ENCODE data around the gene SNF8.

GRCh38 chr17:48909783-48910182, 34.9 kb downstream of the SNF8 start:
- TF ChIP-seq, protein P1, sequence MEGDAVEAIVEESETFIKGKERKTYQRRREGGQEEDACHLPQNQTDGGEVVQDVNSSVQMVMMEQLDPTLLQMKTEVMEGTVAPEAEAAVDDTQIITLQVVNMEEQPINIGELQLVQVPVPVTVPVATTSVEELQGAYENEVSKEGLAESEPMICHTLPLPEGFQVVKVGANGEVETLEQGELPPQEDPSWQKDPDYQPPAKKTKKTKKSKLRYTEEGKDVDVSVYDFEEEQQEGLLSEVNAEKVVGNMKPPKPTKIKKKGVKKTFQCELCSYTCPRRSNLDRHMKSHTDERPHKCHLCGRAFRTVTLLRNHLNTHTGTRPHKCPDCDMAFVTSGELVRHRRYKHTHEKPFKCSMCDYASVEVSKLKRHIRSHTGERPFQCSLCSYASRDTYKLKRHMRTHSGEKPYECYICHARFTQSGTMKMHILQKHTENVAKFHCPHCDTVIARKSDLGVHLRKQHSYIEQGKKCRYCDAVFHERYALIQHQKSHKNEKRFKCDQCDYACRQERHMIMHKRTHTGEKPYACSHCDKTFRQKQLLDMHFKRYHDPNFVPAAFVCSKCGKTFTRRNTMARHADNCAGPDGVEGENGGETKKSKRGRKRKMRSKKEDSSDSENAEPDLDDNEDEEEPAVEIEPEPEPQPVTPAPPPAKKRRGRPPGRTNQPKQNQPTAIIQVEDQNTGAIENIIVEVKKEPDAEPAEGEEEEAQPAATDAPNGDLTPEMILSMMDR (IDR thresholded peaks at IDR 0.05), result no peak
- TF ChIP-seq POLR2AphosphoS5 (IDR thresholded peaks at IDR 0.05; ENCODE audit: low read depth, low read length), result no peak
- TF ChIP-seq, protein P2, sequence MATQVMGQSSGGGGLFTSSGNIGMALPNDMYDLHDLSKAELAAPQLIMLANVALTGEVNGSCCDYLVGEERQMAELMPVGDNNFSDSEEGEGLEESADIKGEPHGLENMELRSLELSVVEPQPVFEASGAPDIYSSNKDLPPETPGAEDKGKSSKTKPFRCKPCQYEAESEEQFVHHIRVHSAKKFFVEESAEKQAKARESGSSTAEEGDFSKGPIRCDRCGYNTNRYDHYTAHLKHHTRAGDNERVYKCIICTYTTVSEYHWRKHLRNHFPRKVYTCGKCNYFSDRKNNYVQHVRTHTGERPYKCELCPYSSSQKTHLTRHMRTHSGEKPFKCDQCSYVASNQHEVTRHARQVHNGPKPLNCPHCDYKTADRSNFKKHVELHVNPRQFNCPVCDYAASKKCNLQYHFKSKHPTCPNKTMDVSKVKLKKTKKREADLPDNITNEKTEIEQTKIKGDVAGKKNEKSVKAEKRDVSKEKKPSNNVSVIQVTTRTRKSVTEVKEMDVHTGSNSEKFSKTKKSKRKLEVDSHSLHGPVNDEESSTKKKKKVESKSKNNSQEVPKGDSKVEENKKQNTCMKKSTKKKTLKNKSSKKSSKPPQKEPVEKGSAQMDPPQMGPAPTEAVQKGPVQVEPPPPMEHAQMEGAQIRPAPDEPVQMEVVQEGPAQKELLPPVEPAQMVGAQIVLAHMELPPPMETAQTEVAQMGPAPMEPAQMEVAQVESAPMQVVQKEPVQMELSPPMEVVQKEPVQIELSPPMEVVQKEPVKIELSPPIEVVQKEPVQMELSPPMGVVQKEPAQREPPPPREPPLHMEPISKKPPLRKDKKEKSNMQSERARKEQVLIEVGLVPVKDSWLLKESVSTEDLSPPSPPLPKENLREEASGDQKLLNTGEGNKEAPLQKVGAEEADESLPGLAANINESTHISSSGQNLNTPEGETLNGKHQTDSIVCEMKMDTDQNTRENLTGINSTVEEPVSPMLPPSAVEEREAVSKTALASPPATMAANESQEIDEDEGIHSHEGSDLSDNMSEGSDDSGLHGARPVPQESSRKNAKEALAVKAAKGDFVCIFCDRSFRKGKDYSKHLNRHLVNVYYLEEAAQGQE (IDR thresholded peaks at IDR 0.05; ENCODE audit: insufficient read depth in 1 of 2, low read depth in 2 of 2, low read length in 1 of 2), result no peak
